ENCODE data around the gene ZWILCH.

The ZWILCH gene

DNA sequence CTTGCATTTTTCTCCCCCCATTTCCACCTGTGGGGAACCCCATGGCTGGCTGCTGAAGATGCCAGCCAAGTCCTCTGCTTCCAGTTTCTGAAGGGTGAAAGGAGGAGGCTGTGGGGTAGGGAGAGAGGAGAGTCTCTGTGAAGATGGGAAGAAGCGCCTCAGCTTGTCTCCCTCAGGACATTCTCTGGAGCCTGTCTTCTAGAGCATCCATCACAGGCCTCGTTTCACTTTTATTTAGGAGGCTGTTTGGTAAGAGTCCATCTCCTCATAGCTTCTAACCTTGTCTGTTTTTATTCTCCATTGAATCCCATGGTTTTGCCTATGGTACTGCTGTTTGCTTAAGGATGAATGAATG lies 69.4 kb downstream of the ZWILCH start:
- ChIA-PET CTCF (no interaction called here), POLR2A (ENCODE audit: low non-redundant PET) (no interaction called here)
- no peak overlapping the region for H3K27ac ChIP-seq
- no peak for DNase-seq (ENCODE audit: low spot score)
- TF ChIP-seq, protein P1, sequence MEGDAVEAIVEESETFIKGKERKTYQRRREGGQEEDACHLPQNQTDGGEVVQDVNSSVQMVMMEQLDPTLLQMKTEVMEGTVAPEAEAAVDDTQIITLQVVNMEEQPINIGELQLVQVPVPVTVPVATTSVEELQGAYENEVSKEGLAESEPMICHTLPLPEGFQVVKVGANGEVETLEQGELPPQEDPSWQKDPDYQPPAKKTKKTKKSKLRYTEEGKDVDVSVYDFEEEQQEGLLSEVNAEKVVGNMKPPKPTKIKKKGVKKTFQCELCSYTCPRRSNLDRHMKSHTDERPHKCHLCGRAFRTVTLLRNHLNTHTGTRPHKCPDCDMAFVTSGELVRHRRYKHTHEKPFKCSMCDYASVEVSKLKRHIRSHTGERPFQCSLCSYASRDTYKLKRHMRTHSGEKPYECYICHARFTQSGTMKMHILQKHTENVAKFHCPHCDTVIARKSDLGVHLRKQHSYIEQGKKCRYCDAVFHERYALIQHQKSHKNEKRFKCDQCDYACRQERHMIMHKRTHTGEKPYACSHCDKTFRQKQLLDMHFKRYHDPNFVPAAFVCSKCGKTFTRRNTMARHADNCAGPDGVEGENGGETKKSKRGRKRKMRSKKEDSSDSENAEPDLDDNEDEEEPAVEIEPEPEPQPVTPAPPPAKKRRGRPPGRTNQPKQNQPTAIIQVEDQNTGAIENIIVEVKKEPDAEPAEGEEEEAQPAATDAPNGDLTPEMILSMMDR (conservative IDR thresholded peaks at IDR 0.05; ENCODE audit: low read depth) = no peak

DNA sequence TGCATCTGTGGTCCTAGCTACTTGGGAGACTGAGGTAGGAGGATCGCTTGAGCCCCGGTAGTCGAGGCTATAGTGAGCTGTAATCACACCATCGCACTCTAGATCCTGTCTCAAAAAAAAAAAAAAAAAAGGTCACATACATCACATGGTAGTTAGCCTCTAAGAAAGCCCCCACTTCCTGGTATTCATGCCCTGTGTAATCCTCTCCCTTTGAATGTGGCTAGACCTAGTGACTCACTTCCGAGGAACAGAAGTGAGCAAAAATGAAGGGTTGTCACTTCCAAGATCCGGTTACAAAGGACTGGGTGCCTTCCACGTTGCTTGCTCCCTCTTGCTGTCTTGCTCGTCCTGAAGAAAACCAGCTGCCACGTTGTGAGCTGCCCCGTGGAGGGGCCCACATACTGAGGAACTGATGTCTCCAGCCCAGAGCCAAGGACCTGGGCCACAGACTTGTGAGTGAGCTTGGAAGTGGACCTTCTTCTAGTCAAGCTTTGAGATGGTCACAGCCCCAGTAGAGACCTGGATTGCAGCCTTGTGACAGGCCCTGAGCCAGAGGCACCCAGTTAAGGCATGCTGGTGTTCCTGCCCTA lies 73.3 kb downstream of the ZWILCH start:
- TF ChIP-seq, protein P1 (conservative IDR thresholded peaks at IDR 0.05; ENCODE audit: low read depth) = no peak
- no peak overlapping the region for H3K27ac ChIP-seq
- ChIA-PET CTCF (interaction anchor here (0.7 to 0.8 kb wide), 2 partner anchors 11 to 35 kb away, joined by 3 read pairs; no protein-coding TSS in a partner anchor), POLR2A (ENCODE audit: low non-redundant PET) (no interaction called here)
- no peak for DNase-seq (ENCODE audit: low spot score)

DNA sequence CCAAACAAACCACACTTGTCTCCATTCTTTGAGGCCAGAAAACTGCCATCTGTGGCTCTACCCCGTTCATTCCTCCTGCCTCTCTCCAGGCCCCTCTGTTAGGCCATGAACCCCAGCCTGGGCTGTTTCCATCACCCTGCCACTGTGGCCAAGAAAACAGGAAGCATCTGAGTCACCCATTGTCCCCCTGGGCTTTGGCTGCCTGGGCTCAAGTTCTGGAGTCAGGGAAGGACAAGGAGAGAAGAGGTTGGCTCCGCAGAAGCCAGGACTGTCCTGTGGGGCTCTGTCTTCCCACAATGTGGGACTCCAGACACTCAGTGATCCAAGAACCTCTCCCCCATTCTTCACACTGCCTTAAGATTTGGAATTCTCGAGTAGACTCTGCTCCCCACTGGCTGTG lies 75.5 kb downstream of the ZWILCH start:
- TF ChIP-seq, protein P1 (conservative IDR thresholded peaks at IDR 0.05; ENCODE audit: low read depth) = no peak
- CTCF ChIA-PET = interaction anchor here (1.7 kb wide), 1 partner anchor 14 kb away, joined by 4 read pairs; no protein-coding TSS in a partner anchor
- DNase-seq (ENCODE audit: low spot score) = no peak
- no peak overlapping the region for H3K27ac ChIP-seq
- POLR2A ChIA-PET (ENCODE audit: low non-redundant PET) = no interaction called here

DNA sequence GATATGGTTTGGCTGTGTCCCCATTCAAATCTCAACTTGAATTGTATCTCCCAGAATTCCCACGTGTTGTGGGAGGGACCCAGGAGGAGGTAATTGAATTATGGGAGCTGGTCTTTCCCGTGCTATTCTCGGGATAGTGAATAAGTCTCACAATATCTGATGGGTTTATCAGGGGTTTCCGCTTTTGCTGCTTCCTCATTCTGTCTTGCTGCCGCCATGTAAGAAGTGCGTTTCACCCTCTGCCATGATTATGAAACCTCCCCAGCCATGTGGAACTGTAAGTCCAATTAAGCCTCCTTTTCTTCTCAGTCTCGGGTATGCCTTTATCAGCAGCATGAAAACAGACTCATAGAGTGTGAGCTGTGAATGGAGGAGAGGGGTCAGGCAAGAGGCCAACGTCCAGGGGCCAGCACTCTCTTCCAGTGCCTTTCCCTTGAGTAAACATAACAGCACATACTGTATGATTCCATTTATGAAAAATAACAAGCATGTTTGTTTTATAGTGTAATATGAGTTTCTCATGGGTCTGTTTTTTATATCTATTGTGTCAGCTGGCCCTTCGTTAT lies 76.9 kb downstream of the ZWILCH start:
- CTCF ChIA-PET = interaction anchor here (0.7 to 1.1 kb wide), 2 partner anchors 15 to 65 kb away, joined by 3 to 4 read pairs; no protein-coding TSS in a partner anchor

DNA sequence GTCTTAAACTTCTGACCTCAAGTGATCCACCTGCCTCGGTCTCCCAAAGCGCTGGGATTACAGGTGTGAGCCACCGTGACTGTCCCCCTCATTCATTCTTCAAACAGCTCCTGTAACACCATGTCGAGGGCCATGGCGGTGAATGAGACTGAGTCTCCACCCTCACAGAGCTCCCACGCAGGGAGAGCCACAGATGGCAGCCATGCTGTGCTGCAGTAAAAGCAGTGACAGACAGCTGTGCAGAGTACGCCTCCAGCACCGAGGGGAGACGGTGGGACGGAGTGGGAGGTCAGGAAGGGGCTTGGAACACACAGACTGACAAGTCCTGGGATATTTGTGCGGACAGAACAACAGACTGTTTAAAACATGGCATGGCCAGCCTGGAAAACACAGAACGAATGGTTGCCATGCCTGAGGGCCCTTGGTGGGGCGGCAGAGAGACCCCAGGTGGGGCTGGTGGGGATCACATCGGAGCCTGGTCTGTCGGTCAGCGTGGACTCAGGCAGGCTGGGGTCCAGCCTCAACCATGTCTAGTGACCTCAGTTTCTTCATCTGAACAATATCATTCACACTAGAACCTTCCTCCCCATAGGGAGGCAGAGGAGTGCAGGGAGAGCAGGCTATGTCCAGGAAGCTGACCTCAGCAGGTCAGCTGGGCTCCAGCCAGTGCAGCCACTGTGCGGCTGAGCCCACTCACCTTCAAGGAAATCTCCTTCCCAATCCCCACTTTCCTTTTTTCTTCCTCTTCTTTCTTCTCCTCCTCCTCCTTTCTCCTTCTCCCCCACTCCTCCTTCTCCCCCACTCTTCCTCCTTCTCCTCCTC lies 81.2 kb downstream of the ZWILCH start:
- ChIA-PET POLR2A (ENCODE audit: low non-redundant PET) (no interaction called here), CTCF (interaction anchor here (0.6 kb wide), 1 partner anchor 48 kb away, joined by 3 read pairs; no protein-coding TSS in a partner anchor)
- TF ChIP-seq, protein P1 (conservative IDR thresholded peaks at IDR 0.05; ENCODE audit: low read depth) = no peak
- no peak for DNase-seq (ENCODE audit: low spot score)
- H3K27ac ChIP-seq = no peak overlapping the region

More for the DNA sequence above, 76.9 kb downstream of the ZWILCH start:
- POLR2A ChIA-PET (ENCODE audit: low non-redundant PET) = no interaction called here
- no peak for DNase-seq (ENCODE audit: low spot score)
- H3K27ac ChIP-seq = no peak overlapping the region
- TF ChIP-seq, protein P1 (conservative IDR thresholded peaks at IDR 0.05; ENCODE audit: low read depth) = no peak

DNA sequence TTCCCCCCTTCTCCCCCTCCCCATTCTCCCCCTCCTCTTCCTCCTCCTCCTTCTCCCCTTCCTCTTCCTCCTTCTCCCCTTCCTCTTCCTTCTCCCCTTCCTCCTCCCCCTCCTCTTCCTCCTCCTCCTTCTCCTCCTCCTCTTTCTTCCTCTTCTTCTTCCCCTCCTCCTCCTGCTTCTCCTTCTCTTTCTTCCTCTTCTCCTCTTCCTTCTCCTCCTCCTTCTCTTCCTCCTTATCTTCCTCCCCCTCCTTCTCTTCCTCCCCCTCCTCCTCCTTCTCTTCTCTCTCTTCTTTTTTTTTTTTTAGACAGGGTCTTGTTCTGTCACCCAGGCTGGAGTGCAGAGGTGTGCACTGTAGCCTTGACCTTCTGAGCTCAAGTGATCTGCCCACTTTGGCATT lies 81.9 kb downstream of the ZWILCH start:
- CTCF ChIA-PET = interaction anchor here (0.7 kb wide), 1 partner anchor 32 kb away, joined by 3 read pairs; no protein-coding TSS in a partner anchor
- TF ChIP-seq, protein P1 (conservative IDR thresholded peaks at IDR 0.05; ENCODE audit: low read depth) = no peak
- POLR2A ChIA-PET (ENCODE audit: low non-redundant PET) = no interaction called here

More for the DNA sequence above, 81.9 kb downstream of the ZWILCH start:
- no peak for DNase-seq (ENCODE audit: low spot score)
- no peak overlapping the region for H3K27ac ChIP-seq
